Left renal pelvis (tissue), 4 donors: ENCODE data around the gene FGF14. TPM values are rescaled to one million over a fixed set of nuclear protein-coding genes. Genes with fewer than 3 reads are reported as not detected.

Experiments used
- DNase-seq, 4 donors: peaks; one replicate each; pipeline ENCODE4 v3.0.0-alpha.2; 2013; ENCODE audit warnings: low read depth in 4 of 4, low spot score in 3 of 4
- polyA plus RNA-seq, 4 donors: library from polyadenylated mRNA; unstranded; fragments of 120-200 nt; gene quantifications; one replicate each; pipeline ENCODE4 v1.2.1, GENCODE V29; 2013; ENCODE audit not compliant: insufficient read length in 4 of 4

The FGF14 gene
- polyA plus RNA-seq, result 1 to 10 TPM in 2 of 4 donors, under 1 TPM in 2; 0.91 to 1.7 (median 1.3) TPM

GRCh38 chr13:102401766-102402165, at the start of gene FGF14:
Gene FGF14 (minus strand): TSS chr13:102402048.
- no peak for DNase-seq

GRCh38 chr13:102443249-102443648, 41.4 kb upstream of the FGF14 start:
- no peak for DNase-seq

GRCh38 chr13:102441085-102441484, 39.2 kb upstream of the FGF14 start:
- no peak for DNase-seq

GRCh38 chr13:102440259-102440936, 38.5 kb upstream of the FGF14 start:
- DNase-seq, result no peak

GRCh38 chr13:102422690-102423089, 20.8 kb upstream of the FGF14 start:
- DNase-seq, result no peak

GRCh38 chr13:102405499-102406100, 3.8 kb upstream of the FGF14 start:
- DNase-seq, result no peak

- DNase-seq, result no peak
Observed at GRCh38 chr13:102402290-102402689, 442 bp upstream of the FGF14 start.

- no peak for DNase-seq
Observed at GRCh38 chr13:102401265-102401664, 583 bp downstream of the FGF14 start.

GRCh38 chr13:102400675-102401145, 1.1 kb downstream of the FGF14 start:
- DNase-seq, result no peak

GRCh38 chr13:102399791-102400674, 1.8 kb downstream of the FGF14 start:
- no peak for DNase-seq

- no peak for DNase-seq
Observed at GRCh38 chr13:102395939-102396338, 5.9 kb downstream of the FGF14 start.

GRCh38 chr13:102395174-102395573, 6.7 kb downstream of the FGF14 start:
- DNase-seq, result no peak

GRCh38 chr13:102394158-102395053, 7.4 kb downstream of the FGF14 start:
- peak; percentile 83 to 92 (median 89) for DNase-seq

- no peak for DNase-seq
Observed at GRCh38 chr13:102392481-102393209, 9.2 kb downstream of the FGF14 start.

GRCh38 chr13:102386461-102386860, 15.4 kb downstream of the FGF14 start:
- DNase-seq, result no peak

GRCh38 chr13:102380012-102380411, 21.8 kb downstream of the FGF14 start:
- DNase-seq, result no peak

- DNase-seq, result no peak
Observed at GRCh38 chr13:102376318-102376717, 25.5 kb downstream of the FGF14 start.

GRCh38 chr13:102374726-102375125, 27.1 kb downstream of the FGF14 start:
- no peak for DNase-seq

- no peak for DNase-seq
Observed at GRCh38 chr13:102374233-102374632, 27.6 kb downstream of the FGF14 start.

GRCh38 chr13:102373221-102373620, 28.6 kb downstream of the FGF14 start:
- DNase-seq, result no peak
